Hepatocyte (in vitro differentiated cells): ENCODE measurements around the gene OPN3.

Experiments used
- EZH2phosphoT487 ChIP-seq: fragments of 200-600 bp; sonication (generic); IDR thresholded peaks from one replicate; pipeline ENCODE4 v1.6.1; 2018; ENCODE audit warnings: antibody characterized with exemption, mild to moderate bottlenecking, low read depth, moderate library complexity; ENCODE audit not compliant: unreplicated experiment, severe bottlenecking
- TF ChIP-seq, protein P1 (sequence below): fragments of 200-600 bp; sonication (generic); IDR thresholded peaks from 2 replicates; pipeline ENCODE4 v1.5.1; 2016; ENCODE audit warnings: antibody characterized with exemption, mild to moderate bottlenecking; ENCODE audit not compliant: poor library complexity

- TF ChIP-seq, protein P1, sequence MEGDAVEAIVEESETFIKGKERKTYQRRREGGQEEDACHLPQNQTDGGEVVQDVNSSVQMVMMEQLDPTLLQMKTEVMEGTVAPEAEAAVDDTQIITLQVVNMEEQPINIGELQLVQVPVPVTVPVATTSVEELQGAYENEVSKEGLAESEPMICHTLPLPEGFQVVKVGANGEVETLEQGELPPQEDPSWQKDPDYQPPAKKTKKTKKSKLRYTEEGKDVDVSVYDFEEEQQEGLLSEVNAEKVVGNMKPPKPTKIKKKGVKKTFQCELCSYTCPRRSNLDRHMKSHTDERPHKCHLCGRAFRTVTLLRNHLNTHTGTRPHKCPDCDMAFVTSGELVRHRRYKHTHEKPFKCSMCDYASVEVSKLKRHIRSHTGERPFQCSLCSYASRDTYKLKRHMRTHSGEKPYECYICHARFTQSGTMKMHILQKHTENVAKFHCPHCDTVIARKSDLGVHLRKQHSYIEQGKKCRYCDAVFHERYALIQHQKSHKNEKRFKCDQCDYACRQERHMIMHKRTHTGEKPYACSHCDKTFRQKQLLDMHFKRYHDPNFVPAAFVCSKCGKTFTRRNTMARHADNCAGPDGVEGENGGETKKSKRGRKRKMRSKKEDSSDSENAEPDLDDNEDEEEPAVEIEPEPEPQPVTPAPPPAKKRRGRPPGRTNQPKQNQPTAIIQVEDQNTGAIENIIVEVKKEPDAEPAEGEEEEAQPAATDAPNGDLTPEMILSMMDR = no peak
- TF ChIP-seq EZH2phosphoT487 = no peak
Measured at GRCh38 chr1:241630476-241630875, 9.7 kb downstream of the OPN3 start.
